Trophoblast cell (in vitro differentiated cells and primary cell): ENCODE measurements around the gene PTBP3.
A peak's percentile ranks its signal among the peaks of the same experiment; 100 is the strongest.

ENCODE experiments used
- DNase-seq, 2 donors: peaks; one replicate each; pipeline ENCODE4 v3.0.0-alpha.2; 2016
- H2AFZ ChIP-seq: 2 replicates; pipeline ENCODE4 v1.6.1; 2013; ENCODE audit warnings: low read length, moderate library complexity, mild to moderate bottlenecking; ENCODE audit not compliant: insufficient read depth, poor library complexity
- H2AK5ac ChIP-seq: 2 replicates; pipeline ENCODE4 v1.6.1; 2013; ENCODE audit warnings: mild to moderate bottlenecking, low read length
- H2BK120ac ChIP-seq: 2 replicates; pipeline ENCODE4 v1.6.1; 2013; ENCODE audit warnings: low read length, mild to moderate bottlenecking, moderate library complexity; ENCODE audit not compliant: insufficient read depth, poor library complexity
- H2BK12ac ChIP-seq: 2 replicates; pipeline ENCODE4 v1.6.1; 2013; ENCODE audit warnings: mild to moderate bottlenecking, low read length, moderate library complexity
- H2BK5ac ChIP-seq: 2 replicates; pipeline ENCODE4 v1.6.1; 2013; ENCODE audit warnings: low read length, low read depth, moderate library complexity, mild to moderate bottlenecking; ENCODE audit not compliant: poor library complexity
- H3K14ac ChIP-seq: 2 replicates; pipeline ENCODE4 v1.6.1; 2013; ENCODE audit warnings: mild to moderate bottlenecking, low read length
- H3K18ac ChIP-seq: 2 replicates; pipeline ENCODE4 v1.6.1; 2013; ENCODE audit warnings: mild to moderate bottlenecking, low read length
- H3K23ac ChIP-seq: 2 replicates; pipeline ENCODE4 v1.6.1; 2013; ENCODE audit warnings: low read length
- H3K27ac ChIP-seq: 2 replicates; pipeline ENCODE4 v1.5.1; 2013; ENCODE audit warnings: low read depth, mild to moderate bottlenecking, inconsistent platforms, low read length, moderate library complexity
- H3K27me3 ChIP-seq: 2 replicates; pipeline ENCODE4 v1.6.1; 2013; ENCODE audit warnings: inconsistent platforms, mild to moderate bottlenecking, low read length, moderate library complexity; ENCODE audit not compliant: insufficient read depth
- H3K36me3 ChIP-seq, 2 experiments: 1 replicate in 1 of 2; 2 replicates in 1 of 2; pipeline ENCODE4 v1.6.1; 2013; ENCODE audit warnings: low read length in 2 of 2, mild to moderate bottlenecking in 2 of 2, moderate library complexity in 1 of 2; ENCODE audit not compliant: insufficient read depth in 2 of 2, control insufficient read depth in 1 of 2
- H3K4ac ChIP-seq: 2 replicates; pipeline ENCODE4 v1.6.1; 2013; ENCODE audit warnings: low read depth, mild to moderate bottlenecking, low read length, moderate library complexity
- H3K4me1 ChIP-seq, 2 experiments: 1 replicate in 1 of 2; 2 replicates in 1 of 2; pipeline ENCODE4 v1.6.1; 2013; ENCODE audit warnings: low read length in 2 of 2, mild to moderate bottlenecking in 2 of 2, moderate library complexity in 1 of 2; ENCODE audit not compliant: insufficient read depth in 2 of 2, control insufficient read depth in 1 of 2
- H3K4me2 ChIP-seq: 2 replicates; pipeline ENCODE4 v1.6.1; 2013; ENCODE audit warnings: inconsistent platforms, mild to moderate bottlenecking, low read length, moderate library complexity
- H3K4me3 ChIP-seq: 2 replicates; pipeline ENCODE4 v1.5.1; 2013; ENCODE audit warnings: mild to moderate bottlenecking, low read depth, low read length, inconsistent platforms
- H3K79me1 ChIP-seq: one replicate; pipeline ENCODE4 v1.6.1; 2013; ENCODE audit warnings: low read length
- H3K79me2 ChIP-seq: 2 replicates; pipeline ENCODE4 v1.6.1; 2013; ENCODE audit warnings: low read length, mild to moderate bottlenecking; ENCODE audit not compliant: control insufficient read depth, insufficient read depth, poor library complexity
- H3K9ac ChIP-seq: 2 replicates; pipeline ENCODE4 v1.6.1; 2013; ENCODE audit warnings: mild to moderate bottlenecking, low read length
- H3K9me3 ChIP-seq: 2 replicates; pipeline ENCODE4 v1.6.1; 2013; ENCODE audit warnings: low read depth, mild to moderate bottlenecking, control low read depth, inconsistent platforms, low read length; ENCODE audit not compliant: insufficient read depth
- H4K12ac ChIP-seq: 2 replicates; pipeline ENCODE4 v1.6.1; 2013; ENCODE audit warnings: low read depth, mild to moderate bottlenecking, low read length, moderate library complexity
- H4K8ac ChIP-seq: 2 replicates; pipeline ENCODE4 v1.6.1; 2013; ENCODE audit warnings: low read depth, mild to moderate bottlenecking, low read length, moderate library complexity
- H4K91ac ChIP-seq: one replicate; pipeline ENCODE4 v1.6.1; 2013; ENCODE audit warnings: low read depth, mild to moderate bottlenecking, low read length, moderate library complexity
- WGBS: extraction: QIAGEN DNeasy Blood & Tissue Kit; methylation state at CpG from one replicate; pipeline ENCODE4 v1.1.7; 2013; ENCODE audit warnings: missing lambda C conversion rate; ENCODE audit not compliant: insufficient read length, insufficient coverage; ENCODE audit errors: extremely low coverage; 5-methylcytosine and 5-hydroxymethylcytosine counted together

Gene PTBP3

GRCh38 chr9:112278152-112278551 lies 55.3 kb downstream of the PTBP3 start:
- Histone ChIP-seq H3K9me3 (no peaks in the 10 kb centered on the region), H3K23ac (no peak overlapping the region), H2BK5ac (no peak overlapping the region), H4K8ac (no peak overlapping the region), H4K12ac (no peak overlapping the region), H3K14ac (no peak overlapping the region), H3K27me3 (no peaks in the 10 kb centered on the region), H3K79me2 (no peaks in the 10 kb centered on the region), H3K4me1 (peaks cover 0 to 3% of the 10 kb centered on the region in 2 experiments), H2BK12ac (no peak overlapping the region), H2BK120ac (no peak overlapping the region), H3K9ac (no peak overlapping the region), H3K4me2 (no peak overlapping the region), H4K91ac (no peak overlapping the region), H3K4ac (no peak overlapping the region), H2AK5ac (no peak overlapping the region), H3K36me3 (no peaks in the 10 kb centered on the region), H3K4me3 (no peak overlapping the region), H3K27ac (no peak overlapping the region), H2AFZ (no peak overlapping the region), H3K18ac (no peak overlapping the region), H3K79me1 (no peaks in the 10 kb centered on the region)
- no CpG with 5 or more reads among the region's 3 CpGs for WGBS
- peak; percentile 7 to 48 for DNase-seq

- H3K9me3 ChIP-seq: no peaks in the 10 kb centered on the region
- no peak overlapping the region for H2BK5ac ChIP-seq
- H2AK5ac ChIP-seq: no peak overlapping the region
- no peak overlapping the region for H2BK120ac ChIP-seq
- H3K4me3 ChIP-seq: no peak overlapping the region
- H3K14ac ChIP-seq: no peak overlapping the region
- no peaks in the 10 kb centered on the region for H3K79me2 ChIP-seq
- H4K91ac ChIP-seq: no peak overlapping the region
- no CpG with 5 or more reads among the region's 1 CpG for WGBS
- H3K9ac ChIP-seq: no peak overlapping the region
- H3K4me1 ChIP-seq: peaks cover 0 to 3% of the 10 kb centered on the region in 2 experiments
- no peaks in the 10 kb centered on the region for H3K27me3 ChIP-seq
- no peak overlapping the region for H3K4me2 ChIP-seq
- no peak overlapping the region for H3K23ac ChIP-seq
- H3K4ac ChIP-seq: no peak overlapping the region
- no peak overlapping the region for H2AFZ ChIP-seq
- no peak overlapping the region for H2BK12ac ChIP-seq
- peaks cover 3 to 6% of the 10 kb centered on the region in 2 experiments for H3K36me3 ChIP-seq
- DNase-seq: no peak
- no peak overlapping the region for H4K8ac ChIP-seq
- no peaks in the 10 kb centered on the region for H3K79me1 ChIP-seq
- H4K12ac ChIP-seq: no peak overlapping the region
- no peak overlapping the region for H3K18ac ChIP-seq
- H3K27ac ChIP-seq: no peak overlapping the region
Observed at GRCh38 chr9:112274600-112274999, 58.8 kb downstream of the PTBP3 start.

GRCh38 chr9:112273876-112274275 lies 59.5 kb downstream of the PTBP3 start:
- no peaks in the 10 kb centered on the region for H3K9me3 ChIP-seq
- H3K18ac ChIP-seq: no peak overlapping the region
- H3K4me1 ChIP-seq: peaks cover 0 to 3% of the 10 kb centered on the region in 2 experiments
- no peak overlapping the region for H2AFZ ChIP-seq
- no peak overlapping the region for H3K14ac ChIP-seq
- H2BK120ac ChIP-seq: no peak overlapping the region
- no peaks in the 10 kb centered on the region for H3K27me3 ChIP-seq
- no peak overlapping the region for H2AK5ac ChIP-seq
- no peak overlapping the region for H2BK12ac ChIP-seq
- no peak overlapping the region for H3K9ac ChIP-seq
- H3K4ac ChIP-seq: no peak overlapping the region
- no peak for DNase-seq
- no CpG with 5 or more reads among the region's 3 CpGs for WGBS
- no peak overlapping the region for H2BK5ac ChIP-seq
- no peak overlapping the region for H3K4me3 ChIP-seq
- no peaks in the 10 kb centered on the region for H3K79me2 ChIP-seq
- H4K8ac ChIP-seq: no peak overlapping the region
- H4K91ac ChIP-seq: no peak overlapping the region
- H3K4me2 ChIP-seq: no peak overlapping the region
- no peak overlapping the region for H3K27ac ChIP-seq
- no peaks in the 10 kb centered on the region for H3K79me1 ChIP-seq
- H4K12ac ChIP-seq: no peak overlapping the region
- peaks cover 3 to 6% of the 10 kb centered on the region in 2 experiments for H3K36me3 ChIP-seq
- H3K23ac ChIP-seq: peak overlapping the region; percentile 13

GRCh38 chr9:112271466-112272098 lies 61.8 kb downstream of the PTBP3 start:
- H3K18ac ChIP-seq: no peak overlapping the region
- H3K9ac ChIP-seq: no peak overlapping the region
- H3K79me1 ChIP-seq: no peaks in the 10 kb centered on the region
- H2AK5ac ChIP-seq: no peak overlapping the region
- no peaks in the 10 kb centered on the region for H3K4me1 ChIP-seq
- no peak for DNase-seq
- H4K12ac ChIP-seq: no peak overlapping the region
- peaks cover 3 to 6% of the 10 kb centered on the region in 2 experiments for H3K36me3 ChIP-seq
- H3K27ac ChIP-seq: no peak overlapping the region
- H3K4me3 ChIP-seq: no peak overlapping the region
- no peak overlapping the region for H3K4me2 ChIP-seq
- H3K9me3 ChIP-seq: no peaks in the 10 kb centered on the region
- H2BK12ac ChIP-seq: no peak overlapping the region
- H3K4ac ChIP-seq: no peak overlapping the region
- H3K14ac ChIP-seq: no peak overlapping the region
- no peak overlapping the region for H2AFZ ChIP-seq
- no peak overlapping the region for H4K8ac ChIP-seq
- no peak overlapping the region for H4K91ac ChIP-seq
- no peak overlapping the region for H2BK120ac ChIP-seq
- WGBS: no CpG with 5 or more reads among the region's 2 CpGs
- H3K27me3 ChIP-seq: no peaks in the 10 kb centered on the region
- no peaks in the 10 kb centered on the region for H3K79me2 ChIP-seq
- no peak overlapping the region for H3K23ac ChIP-seq
- H2BK5ac ChIP-seq: no peak overlapping the region
